HepG2 (cell line): Measurements from ENCODE around the gene SLC35F1. TPM values are rescaled to one million over a fixed set of nuclear protein-coding genes. Genes with fewer than 3 reads are reported as not detected.

Experiments used
- AKAP8 ChIP-seq: sonication (generic); formaldehyde crosslinking; IDR thresholded peaks from 2 replicates; pipeline ENCODE4 v1.5.1; 2020; ENCODE audit warnings: mild to moderate bottlenecking, missing genetic modification reagents
- FIP1L1 ChIP-seq: fragments of 200-400 bp; formaldehyde crosslinking; IDR thresholded peaks from 2 replicates; pipeline ENCODE4 v1.6.1; 2018; ENCODE audit warnings: low read depth, mild to moderate bottlenecking, low read length, moderate library complexity, borderline replicate concordance; ENCODE audit not compliant: insufficient read depth
- HNRNPL ChIP-seq: fragments of 200-400 bp; formaldehyde crosslinking; IDR thresholded peaks from 2 replicates; pipeline ENCODE4 v1.6.1; 2017; ENCODE audit warnings: mild to moderate bottlenecking, low read depth, low read length
- IRF2 ChIP-seq: IDR thresholded peaks from 2 replicates; pipeline ENCODE4 v1.6.1; 2018; ENCODE audit warnings: missing genetic modification reagents, missing compliant biosample characterization
- LRRFIP1 ChIP-seq: sonication (generic); formaldehyde crosslinking; conservative IDR thresholded peaks from 2 replicates; pipeline ENCODE4 v1.4.0; 2020; ENCODE audit warnings: missing genetic modification reagents
- NFE2L1 ChIP-seq: sonication (generic); formaldehyde crosslinking; IDR thresholded peaks from 2 replicates; pipeline ENCODE4 v1.4.0; 2020; ENCODE audit warnings: missing genetic modification reagents, mild to moderate bottlenecking, borderline replicate concordance
- ONECUT2 ChIP-seq: sonication (generic); formaldehyde crosslinking; IDR thresholded peaks from 2 replicates; pipeline ENCODE4 v1.4.0; 2020; ENCODE audit warnings: missing genetic modification reagents
- RAD21 ChIP-seq: fragments of 450-650 bp; formaldehyde crosslinking; IDR thresholded peaks from 2 replicates; pipeline ENCODE4 v1.5.0; 2020; ENCODE audit warnings: mild to moderate bottlenecking
- RBM39 ChIP-seq: fragments of 200-400 bp; formaldehyde crosslinking; IDR thresholded peaks from one replicate; pipeline ENCODE4 v1.6.1; 2018; ENCODE audit warnings: antibody characterized with exemption, mild to moderate bottlenecking, low read depth, low read length; ENCODE audit not compliant: poor library complexity, severe bottlenecking
- REPIN1 ChIP-seq: sonication (generic); formaldehyde crosslinking; IDR thresholded peaks from 2 replicates; pipeline ENCODE4 v1.8.0; 2022; ENCODE audit warnings: missing genetic modification reagents, low read depth, mild to moderate bottlenecking, borderline replicate concordance
- SMAD3 ChIP-seq: sonication (generic); formaldehyde crosslinking; IDR thresholded peaks from 2 replicates; pipeline ENCODE4 v1.4.0; 2020; ENCODE audit warnings: missing genetic modification reagents
- SP140L ChIP-seq: sonication (generic); formaldehyde crosslinking; IDR thresholded peaks from 2 replicates; pipeline ENCODE4 v1.4.0; 2020; ENCODE audit warnings: missing genetic modification reagents, borderline replicate concordance
- SRY ChIP-seq: sonication (generic); formaldehyde crosslinking; IDR thresholded peaks from 2 replicates; pipeline ENCODE4 v1.8.0; 2022; ENCODE audit warnings: mild to moderate bottlenecking, missing genetic modification reagents
- YEATS4 ChIP-seq: sonication (generic); formaldehyde crosslinking; IDR thresholded peaks from 2 replicates; pipeline ENCODE4 v1.4.0; 2020; ENCODE audit warnings: missing genetic modification reagents, borderline replicate concordance
- ZBTB33 ChIP-seq: sonication (generic); formaldehyde crosslinking; IDR thresholded peaks from 2 replicates; pipeline ENCODE4 v1.4.0; 2020; ENCODE audit warnings: missing genetic modification reagents
- ZBTB8A ChIP-seq: sonication (generic); formaldehyde crosslinking; IDR thresholded peaks from 2 replicates; pipeline ENCODE4 v1.4.0; 2020; ENCODE audit warnings: mild to moderate bottlenecking, low read depth, missing genetic modification reagents, borderline replicate concordance
- ZFYVE20 ChIP-seq: sonication (generic); formaldehyde crosslinking; IDR thresholded peaks from 2 replicates; pipeline ENCODE4 v1.8.0; 2023; ENCODE audit warnings: low read depth, mild to moderate bottlenecking, moderate library complexity, missing genetic modification reagents, borderline replicate concordance
- ZNF451 ChIP-seq: sonication (generic); formaldehyde crosslinking; IDR thresholded peaks from 2 replicates; pipeline ENCODE4 v1.5.0; 2020; ENCODE audit warnings: mild to moderate bottlenecking, missing genetic modification reagents
- ZNF598 ChIP-seq: sonication (generic); formaldehyde crosslinking; IDR thresholded peaks from 2 replicates; pipeline ENCODE4 v1.5.1; 2020; ENCODE audit warnings: mild to moderate bottlenecking, missing genetic modification reagents, borderline replicate concordance
- ZNF607 ChIP-seq: sonication (generic); formaldehyde crosslinking; IDR thresholded peaks from 2 replicates; pipeline ENCODE4 v1.5.1; 2020; ENCODE audit warnings: missing genetic modification reagents, mild to moderate bottlenecking, borderline replicate concordance
- ZNF737 ChIP-seq: sonication (generic); formaldehyde crosslinking; IDR thresholded peaks from 2 replicates; pipeline ENCODE4 v1.5.0; 2020; ENCODE audit warnings: missing genetic modification reagents, mild to moderate bottlenecking, borderline replicate concordance
- ZSCAN21 ChIP-seq: sonication (generic); formaldehyde crosslinking; IDR thresholded peaks from 2 replicates; pipeline ENCODE4 v1.8.0; 2022; ENCODE audit warnings: mild to moderate bottlenecking, missing genetic modification reagents, moderate library complexity, borderline replicate concordance
- polyA plus RNA-seq, 8 experiments: library from polyadenylated mRNA; depleted of rRNA in 3 of 8; stranded (reverse) in 7 of 8; unstranded in 1 of 8; fragments of >200 nt; fragmentation: Illumina TruSeq in 4 of 8; extraction: Trizol in 4 of 8; gene quantifications; 2 replicates each; pipeline versions ENCODE4 v1.2.1 to v1.2.3, GENCODE V29; 2011 to 2016; ENCODE audit warnings: low read depth in 4 of 8, missing spikeins in 1 of 8, mixed read lengths in 1 of 8; ENCODE audit not compliant: insufficient read depth in 1 of 8
- total RNA-seq, 5 experiments: library from RNA; depleted of rRNA; stranded (reverse); fragments of >200 nt; fragmentation: Illumina TruSeq; extraction: Trizol; gene quantifications; 2 replicates each; pipeline ENCODE4 v1.2.3, GENCODE V29; 2016; ENCODE audit warnings: low read depth in 1 of 5

SLC35F1 gene
- total and polyA plus RNA-seq, 2 of the 13 experiments (the other 11 are each of a cell fraction or from before 2014, with no cell fraction given) = 0.01 TPM; not detected in 1

GRCh38 chr6:117919775-117920729 is 13.0 kb downstream of the SLC35F1 start (continued):
- TF ChIP-seq ZNF607 (CRISPR knock-in tag) (no peak), SRY (no peak), ZNF737 (CRISPR knock-in tag) (no peak), ZBTB33 (CRISPR knock-in tag) (no peak), ONECUT2 (no peak), NFE2L1 (CRISPR knock-in tag) (no peak), ZFYVE20 (no peak), ZBTB8A (no peak), SMAD3 (CRISPR knock-in tag) (no peak), RAD21 (no peak), FIP1L1 (no peak), SP140L (CRISPR knock-in tag) (no peak), ZNF451 (no peak), ZSCAN21 (CRISPR knock-in tag) (no peak), YEATS4 (CRISPR knock-in tag) (no peak), IRF2 (CRISPR knock-in tag) (no peak), RBM39 (no peak), AKAP8 (CRISPR knock-in tag) (no peak), LRRFIP1 (CRISPR knock-in tag) (no peak), REPIN1 (no peak), HNRNPL (no peak), ZNF598 (CRISPR knock-in tag) (no peak)
